ENCODE measurements around the gene HPSE2.

GRCh38 chr10:98808282-98808892, 427.3 kb downstream of the HPSE2 start:
- TF ChIP-seq CTCF (IDR thresholded peaks at IDR 0.05; ENCODE audit: borderline replicate concordance, extremely low read depth, low read length, poor library complexity, severe bottlenecking) (no peak), EZH2 (IDR thresholded peaks at IDR 0.05; ENCODE audit: borderline replicate concordance, low read depth, low read length, severe bottlenecking) (no peak)

Data from DND-41 (cell line).